Endometrium (tissue), 2 donors: ENCODE data around the gene ELL.

ENCODE experiments used
- FAIRE-seq: peaks from 2 replicates; lab custom pipeline; 2012; peaks lifted over from hg19 to GRCh38; lab: Jason Lieb, UNC
- donor health status: control.
- donor health status: control.

The ELL gene

DNA sequence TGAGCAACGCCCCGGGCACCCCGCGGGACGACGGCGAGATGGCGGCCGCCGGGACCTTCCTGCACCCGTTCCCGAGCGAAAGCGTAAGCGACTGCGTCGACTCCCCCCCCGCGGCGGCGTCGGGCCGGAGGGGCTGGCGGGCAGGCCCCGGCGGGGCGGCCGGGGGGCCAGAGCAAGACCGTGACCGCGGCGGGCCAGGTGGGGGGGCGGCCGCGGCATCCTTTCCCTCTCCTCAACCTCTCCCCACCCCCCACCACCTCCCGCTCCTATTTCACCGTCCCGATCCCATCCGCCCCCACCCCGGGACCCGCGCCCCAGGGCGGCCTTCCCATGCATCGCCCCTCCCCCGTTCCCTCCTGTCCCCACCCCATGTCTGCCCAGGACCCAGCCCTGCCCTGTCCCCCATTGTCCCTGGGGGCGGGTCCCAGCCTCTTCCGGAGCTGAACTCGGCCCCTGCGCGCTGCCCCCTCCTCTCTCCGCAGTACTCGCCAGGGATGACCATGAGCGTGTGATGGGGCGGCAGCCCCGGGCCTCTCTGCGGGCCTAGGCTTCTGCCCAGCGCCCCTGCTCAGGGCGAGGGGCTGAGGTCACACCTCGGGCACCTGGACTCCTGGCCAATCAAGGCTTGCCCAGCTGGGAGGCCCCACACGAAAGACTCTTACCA, 88.0 kb downstream of the ELL start:
- no peak for FAIRE-seq

DNA sequence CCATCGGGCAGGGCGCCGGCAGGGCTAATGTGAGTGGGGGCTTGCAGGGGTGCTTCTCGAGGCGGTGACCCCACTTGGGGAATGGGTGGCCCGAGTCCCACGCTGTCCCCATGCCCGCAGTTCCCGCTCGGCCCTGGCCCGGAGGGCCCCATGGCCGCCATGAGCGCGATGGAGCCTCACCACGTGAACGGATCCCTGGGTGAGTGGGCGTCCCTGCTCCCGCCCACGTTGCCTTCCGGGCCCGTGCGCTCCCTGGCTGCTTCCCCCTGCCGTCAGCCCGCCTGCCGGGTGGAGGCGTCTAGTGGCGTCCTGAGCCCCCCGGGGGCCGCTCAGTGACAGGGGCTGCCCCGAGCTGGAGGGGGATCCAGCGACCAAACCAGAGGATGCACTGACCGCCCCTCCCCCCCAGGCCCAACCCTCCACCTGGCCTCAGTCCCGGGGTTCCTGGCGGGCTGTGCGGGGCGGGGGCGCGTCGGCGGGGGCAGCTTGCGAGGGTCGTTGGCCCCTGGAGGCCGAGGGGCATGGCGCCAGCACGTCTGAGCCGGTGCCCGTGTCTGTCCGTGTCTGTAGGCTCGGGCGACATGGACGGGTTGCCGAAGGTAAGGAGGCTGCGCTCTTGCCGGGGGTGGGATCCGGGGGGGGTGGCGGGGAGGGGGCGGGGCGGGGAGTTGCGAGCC, 88.7 kb downstream of the ELL start:
- FAIRE-seq, result no peak

GRCh38 chr19:18432275-18433014, 89.4 kb downstream of the ELL start:
- no peak for FAIRE-seq

DNA sequence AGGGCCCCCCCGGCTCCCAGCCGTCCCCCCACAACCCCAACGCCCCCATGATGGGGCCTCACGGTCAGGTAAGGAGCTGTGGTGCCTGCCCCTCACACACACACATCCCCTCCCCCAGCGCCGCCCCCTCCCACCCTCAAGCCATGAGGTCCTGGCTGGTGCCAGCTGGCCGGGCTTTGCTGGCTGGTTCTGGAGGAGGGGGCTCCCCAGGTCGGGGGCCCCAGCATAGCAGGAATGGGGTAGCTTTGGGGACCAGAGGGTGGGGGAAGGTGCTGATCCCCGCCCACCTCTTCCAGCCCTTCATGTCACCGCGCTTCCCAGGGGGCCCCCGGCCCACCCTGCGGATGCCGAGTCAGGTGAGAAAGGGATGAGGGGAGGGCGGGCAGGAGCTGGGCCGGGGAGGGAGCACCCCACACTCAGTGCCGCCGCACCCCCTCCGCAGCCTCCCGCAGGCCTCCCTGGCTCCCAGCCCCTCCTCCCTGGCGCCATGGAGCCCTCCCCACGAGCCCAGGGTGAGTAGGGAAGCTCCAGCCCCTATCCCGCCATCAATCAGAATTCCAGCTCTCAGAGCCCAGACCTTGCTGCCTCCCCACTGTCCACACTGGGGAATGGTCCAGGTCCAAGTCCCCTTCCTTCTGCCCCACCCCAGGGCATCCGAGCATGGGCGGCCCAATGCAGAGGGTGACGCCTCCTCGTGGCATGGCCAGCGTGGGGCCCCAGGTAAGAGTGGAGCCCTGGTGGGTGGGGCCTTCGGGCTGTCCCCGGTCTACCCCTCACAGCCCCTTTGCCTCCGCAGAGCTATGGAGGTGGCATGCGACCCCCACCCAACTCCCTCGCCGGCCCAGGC, 90.3 kb downstream of the ELL start:
- FAIRE-seq, result no peak

DNA sequence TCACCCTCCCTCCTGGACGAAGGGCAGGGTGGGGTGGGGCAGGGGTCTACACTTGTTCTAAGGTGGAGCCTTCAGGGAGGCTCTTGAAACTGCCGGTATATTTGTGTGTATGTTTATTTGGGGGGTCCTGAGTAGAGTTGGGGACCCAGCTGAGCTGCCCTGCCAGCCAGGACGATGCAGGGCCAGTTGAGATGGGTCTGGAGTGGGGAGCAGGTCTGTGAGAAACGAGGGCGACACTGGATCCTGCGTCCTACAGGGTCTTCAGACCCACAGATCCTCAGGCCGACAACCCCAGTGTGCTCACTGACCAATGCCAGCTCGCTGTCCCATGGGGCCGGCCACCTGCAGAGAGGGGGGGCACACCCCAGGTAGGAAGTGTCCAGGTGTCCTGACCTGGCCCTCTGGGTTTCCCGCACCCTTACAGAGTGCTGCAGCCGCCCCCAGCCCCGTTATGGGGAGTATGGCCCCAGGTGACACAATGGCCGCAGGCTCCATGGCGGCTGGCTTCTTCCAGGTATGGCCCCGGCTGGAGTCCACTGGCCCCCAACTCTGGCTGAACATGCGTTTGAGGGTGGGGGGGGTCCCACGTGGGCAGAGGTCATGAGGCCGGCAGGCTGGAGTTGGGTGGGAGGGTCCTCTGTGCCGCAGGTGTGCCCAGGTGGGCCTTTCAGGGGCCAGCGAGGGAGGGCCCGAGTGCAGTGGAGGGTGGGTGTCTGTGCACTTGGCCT, 91.3 kb downstream of the ELL start:
- no peak for FAIRE-seq

DNA sequence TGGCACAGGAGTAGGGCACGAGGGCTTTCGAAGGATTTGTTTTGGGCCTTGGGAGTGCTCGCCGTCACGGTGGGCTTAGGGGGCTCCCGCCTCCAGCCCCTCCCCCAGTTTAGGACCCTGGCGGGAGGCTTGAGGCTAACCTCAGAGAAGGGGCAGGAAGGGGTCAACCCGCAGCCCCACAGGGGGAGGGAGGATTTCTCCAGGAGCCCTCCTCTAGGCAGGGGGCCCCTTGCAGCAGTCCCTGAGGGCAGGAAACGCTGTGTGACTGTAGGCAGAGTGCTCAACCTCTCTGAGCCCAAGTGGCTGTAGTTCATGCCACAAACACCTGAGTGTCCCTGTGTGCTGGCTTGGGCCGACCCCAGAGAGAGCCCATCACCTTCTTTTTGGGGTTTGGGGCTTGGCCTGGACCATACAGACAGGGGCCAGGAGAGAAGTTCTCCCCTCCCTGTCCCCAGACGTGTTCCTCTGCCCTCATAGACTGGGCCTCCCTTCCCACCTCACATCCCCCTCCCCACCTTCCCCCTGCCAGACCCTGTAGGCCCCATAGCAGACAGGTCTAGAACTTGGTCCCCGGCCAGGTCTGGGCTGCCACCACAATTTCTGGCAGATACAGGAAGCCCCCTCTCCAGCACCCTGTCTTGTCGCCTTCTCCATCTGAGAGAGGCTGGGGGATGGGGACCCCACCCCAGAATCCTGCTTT, 92.0 kb downstream of the ELL start:
- FAIRE-seq, result no peak

DNA sequence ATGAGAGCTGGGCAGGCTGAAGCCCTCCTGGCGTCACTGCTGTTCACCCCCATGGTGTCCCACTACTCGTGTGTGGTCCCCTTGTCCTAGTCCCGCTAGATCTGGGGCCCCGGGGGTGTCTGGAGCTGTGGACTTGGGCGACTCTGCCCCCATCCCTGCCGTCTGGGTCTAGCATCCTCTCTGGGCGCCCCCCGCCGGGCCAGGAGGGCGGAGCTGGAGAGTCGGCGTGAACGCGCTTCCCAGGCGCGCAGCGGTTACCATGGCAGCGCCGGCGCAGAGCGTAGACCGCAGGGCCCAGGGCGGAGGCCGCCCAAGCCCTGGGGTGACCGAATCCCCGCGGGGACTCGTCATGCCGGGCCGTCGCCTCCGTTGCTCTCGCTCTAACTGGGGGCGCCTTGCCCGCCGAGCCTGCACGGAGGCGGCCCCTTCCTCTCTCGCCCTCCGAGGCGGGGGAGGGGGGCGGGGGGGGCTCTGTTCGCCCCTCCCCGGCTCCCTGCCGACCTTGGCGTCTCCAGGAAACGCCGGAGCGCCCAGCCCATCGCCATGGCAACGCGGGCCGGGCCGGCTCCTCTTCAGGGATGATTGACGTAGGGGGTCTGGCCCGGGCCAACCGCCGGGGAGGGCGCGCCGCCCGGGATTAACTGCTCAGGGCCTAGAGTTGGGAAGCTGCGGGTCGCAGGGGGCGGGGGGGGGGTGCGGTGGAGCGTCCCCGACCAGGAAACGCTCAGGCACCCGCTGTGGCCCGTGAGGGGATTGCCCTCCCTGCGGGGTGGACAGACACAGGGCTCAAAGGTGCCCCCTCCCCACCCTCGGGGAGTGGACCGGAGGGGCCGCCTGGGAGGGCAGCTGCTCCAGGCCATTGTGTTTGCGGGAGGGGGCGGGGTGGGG, 92.8 kb downstream of the ELL start:
- FAIRE-seq, result no peak

DNA sequence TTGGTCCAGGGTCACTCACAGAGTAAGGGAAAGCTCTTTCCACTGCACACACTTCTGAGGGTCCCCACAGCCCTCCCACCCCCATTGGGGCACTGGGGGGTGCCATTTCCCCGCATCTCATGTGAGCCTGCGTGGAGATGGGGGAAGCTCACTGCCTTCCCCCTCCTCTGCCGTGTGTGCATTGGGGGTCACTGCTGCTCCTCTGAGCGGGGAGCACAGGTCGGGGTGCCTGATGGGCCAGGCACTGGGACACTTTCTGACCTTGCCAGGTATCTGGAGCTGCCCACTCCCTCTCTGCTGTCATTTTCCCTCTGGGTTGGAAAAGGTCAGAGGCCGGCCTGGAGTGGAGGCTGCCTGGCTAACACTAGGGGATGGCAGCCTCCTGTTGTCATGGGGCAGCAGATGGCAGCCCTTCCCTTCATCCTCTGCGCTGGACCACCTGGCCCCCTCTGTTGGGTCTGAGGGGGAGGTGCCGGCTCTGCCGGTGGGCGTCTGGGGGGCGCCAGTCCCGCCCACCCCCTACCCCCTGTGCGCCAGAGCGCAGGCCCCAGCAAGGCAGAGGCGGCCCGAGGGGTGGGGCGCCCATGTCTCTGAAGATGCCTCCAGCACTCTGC, 93.6 kb downstream of the ELL start:
- FAIRE-seq, result no peak

- no peak for FAIRE-seq
Measured at GRCh38 chr19:18427743-18428113, 94.1 kb downstream of the ELL start.

GRCh38 chr19:18427080-18427742, 94.7 kb downstream of the ELL start:
- no peak for FAIRE-seq

DNA sequence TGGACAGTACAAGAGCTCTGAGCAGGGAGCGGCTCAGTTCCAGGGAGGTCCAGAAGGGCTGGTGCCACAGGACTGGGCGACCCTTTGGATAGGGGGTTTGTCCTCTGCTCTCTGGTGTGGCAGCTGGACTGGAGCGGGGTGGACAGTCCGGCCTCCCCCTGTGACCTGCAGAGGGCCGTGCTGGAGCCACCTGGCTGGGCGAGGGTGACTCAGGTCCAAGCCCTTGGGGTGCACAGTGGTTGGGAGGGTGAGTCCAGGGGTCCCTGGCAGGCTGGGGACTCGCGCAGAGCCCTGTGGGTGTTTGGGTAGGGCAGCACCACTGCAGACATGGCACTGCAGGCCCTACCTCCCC, 95.5 kb downstream of the ELL start:
- no peak for FAIRE-seq

GRCh38 chr19:18425515-18426415, 96.1 kb downstream of the ELL start:
- FAIRE-seq, result no peak

DNA sequence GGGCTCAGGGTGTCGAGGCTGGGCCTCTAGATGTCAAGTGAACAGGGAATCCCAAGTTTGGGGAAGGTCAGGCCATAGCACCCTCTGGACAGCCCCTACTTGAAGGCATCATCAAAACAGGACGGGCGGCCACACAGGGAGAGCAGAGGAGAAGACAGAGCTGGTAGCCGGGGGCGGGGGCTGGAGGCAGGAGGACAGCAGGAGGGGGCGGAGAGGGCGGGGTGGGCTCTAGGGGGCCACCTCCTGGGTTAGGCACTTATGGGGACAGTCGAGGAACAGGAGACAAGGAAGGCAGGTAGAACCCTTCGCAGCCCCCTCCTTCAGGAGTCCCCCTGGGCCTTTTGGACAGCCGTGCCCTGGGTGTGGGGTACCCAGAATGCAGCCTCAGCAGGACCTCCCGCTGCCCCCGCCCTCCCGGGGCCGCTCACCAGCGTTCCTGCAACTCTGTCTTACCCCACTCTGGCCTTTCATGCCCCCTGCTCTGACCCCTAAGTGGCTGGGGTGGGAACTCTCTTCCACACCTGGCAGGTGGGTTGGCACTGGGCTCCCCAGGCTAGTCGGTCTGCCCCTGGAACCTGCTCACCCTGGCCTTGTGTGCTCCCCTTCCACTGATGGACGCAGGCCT, 96.9 kb downstream of the ELL start:
- no peak for FAIRE-seq

DNA sequence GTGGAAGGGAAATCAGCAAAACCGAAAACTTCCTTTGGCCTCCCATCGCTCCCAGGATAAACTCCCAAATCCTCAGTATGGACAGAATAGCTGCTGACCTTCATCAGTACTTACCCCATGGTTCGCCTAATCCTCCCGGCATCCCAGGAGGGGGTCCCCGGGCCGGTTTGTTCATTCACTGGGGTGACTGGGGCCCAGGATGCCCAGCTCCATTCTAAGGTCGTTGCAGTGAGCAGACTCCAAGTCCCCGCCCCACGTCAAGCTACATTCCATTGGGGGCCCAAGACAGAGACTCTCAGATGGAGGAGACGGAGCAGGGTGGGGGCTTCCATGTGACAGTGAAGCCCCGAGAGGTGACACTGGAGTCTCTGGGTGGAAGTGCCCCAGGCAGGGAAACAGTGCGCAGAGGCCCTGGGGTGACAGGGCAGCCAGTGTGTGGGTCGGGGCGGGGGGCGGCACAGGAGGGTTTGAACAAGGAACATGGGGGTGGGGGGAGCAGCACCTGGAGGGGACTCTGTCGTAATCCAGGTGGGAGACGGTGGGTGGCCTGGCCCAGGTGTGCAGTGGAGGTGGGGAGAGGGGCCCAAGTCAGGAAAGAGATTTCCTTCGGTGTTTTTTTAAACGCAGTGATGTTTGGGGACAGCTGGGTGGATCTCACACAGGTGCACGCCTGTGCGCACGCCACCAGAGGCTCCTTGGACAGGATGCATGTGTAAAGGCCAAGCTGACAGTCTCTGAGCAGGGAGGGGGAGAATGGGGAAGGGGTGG, 97.6 kb downstream of the ELL start:
- no peak for FAIRE-seq

DNA sequence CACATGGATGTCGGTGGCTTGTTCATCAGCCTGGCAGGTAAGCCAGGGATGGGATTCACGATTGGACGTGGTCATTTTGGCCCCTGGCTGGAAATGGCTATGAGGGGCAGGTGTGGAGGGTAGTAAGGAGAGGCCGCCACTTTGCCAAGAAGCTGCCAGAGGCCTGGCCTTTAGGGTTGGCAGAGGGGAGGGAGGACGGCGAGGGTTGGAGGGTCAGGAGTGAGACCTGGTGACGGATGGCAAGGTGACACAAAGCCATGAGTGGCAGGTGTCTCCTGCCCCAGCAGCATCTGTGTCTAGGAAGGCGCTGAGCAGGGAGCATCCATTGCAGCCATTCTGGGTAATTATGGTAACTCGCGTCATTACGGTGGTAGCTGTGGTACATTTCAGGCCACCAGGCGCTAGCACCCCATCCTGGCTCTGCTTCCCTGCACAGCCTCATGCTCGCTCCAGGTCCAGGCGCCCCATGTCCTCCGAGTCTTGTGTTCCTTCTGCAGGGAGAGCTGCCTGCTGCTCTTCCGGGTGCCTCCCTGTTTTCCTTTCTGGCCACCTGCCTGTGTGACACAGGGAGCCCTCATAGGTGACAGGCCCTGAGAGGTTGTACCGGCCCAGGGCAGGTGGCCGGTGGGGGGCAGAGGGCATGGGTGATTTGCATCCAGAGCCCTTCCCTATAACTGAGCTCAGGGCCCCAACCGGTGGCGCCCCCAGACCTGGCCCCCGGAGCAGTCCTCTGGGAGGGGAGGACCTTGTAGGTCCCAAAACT, 98.4 kb downstream of the ELL start:
- FAIRE-seq, result no peak

DNA sequence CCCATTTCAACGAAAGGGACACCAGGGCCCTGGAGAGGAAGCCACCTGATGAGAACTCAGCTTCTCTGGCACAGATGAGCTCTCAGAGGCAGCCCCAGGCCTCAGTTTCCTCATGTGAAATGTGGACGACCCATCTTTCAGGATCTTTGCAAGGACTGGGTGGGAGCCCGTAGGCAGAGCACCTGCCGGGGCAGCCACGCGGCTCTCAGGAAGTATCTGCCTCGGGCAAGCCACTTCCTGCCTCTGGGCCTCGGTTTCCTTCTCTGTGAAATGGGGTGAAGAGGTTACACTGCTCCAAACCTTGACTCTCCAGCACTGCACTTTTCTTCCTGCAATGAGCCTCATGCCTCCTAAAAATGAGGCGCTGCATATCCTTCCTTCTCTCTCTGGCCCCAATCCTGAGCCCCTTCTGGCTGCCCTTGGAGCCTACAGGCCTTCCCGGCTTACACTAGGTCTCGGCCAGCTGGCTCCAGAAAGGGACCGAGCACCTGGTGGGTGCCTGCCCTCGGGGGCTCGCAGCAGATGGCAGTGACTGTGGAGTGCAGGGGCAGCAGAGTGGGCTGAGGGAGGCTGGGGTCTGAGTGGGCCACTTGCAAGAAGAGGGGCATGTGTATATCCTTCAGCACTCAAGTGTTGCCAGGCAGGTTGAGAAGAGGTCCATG, 99.2 kb downstream of the ELL start:
- FAIRE-seq, result no peak
